ENCODE data around the gene DBN1. TPM values are rescaled to one million over a fixed set of nuclear protein-coding genes. Genes with fewer than 3 reads are reported as not detected.
"Not testable (repeated sequence)": the region's sequence is repeated elsewhere in the genome, so short reads cannot be mapped to it uniquely, and the experiment has no call there.

The DBN1 gene
- polyA plus RNA-seq, 1 donor = 233 TPM

- no peak for DNase-seq (ENCODE audit: low read depth)
These were observed 18.1 kb upstream of the DBN1 start for GRCh38 chr5:177491429-177491945.

- no peak for DNase-seq (ENCODE audit: low read depth)
These were observed 17.6 kb upstream of the DBN1 start for GRCh38 chr5:177490992-177491391.

- DNase-seq (ENCODE audit: low read depth) = no peak
These were observed 17.0 kb upstream of the DBN1 start for GRCh38 chr5:177490311-177490991.

GRCh38 chr5:177489119-177489716, 15.8 kb upstream of the DBN1 start:
- DNase-seq (ENCODE audit: low read depth) = no peak

GRCh38 chr5:177487975-177488374, 14.5 kb upstream of the DBN1 start:
- DNase-seq (ENCODE audit: low read depth) = no peak

GRCh38 chr5:177487144-177487543, 13.7 kb upstream of the DBN1 start:
- no peak for DNase-seq (ENCODE audit: low read depth)

GRCh38 chr5:177486256-177486655, 12.8 kb upstream of the DBN1 start:
- no peak for DNase-seq (ENCODE audit: low read depth)

- not testable (repeated sequence) for DNase-seq (ENCODE audit: low read depth)
These were observed 12.3 kb upstream of the DBN1 start for GRCh38 chr5:177485753-177486152.

GRCh38 chr5:177484902-177485549, 11.6 kb upstream of the DBN1 start:
- DNase-seq (ENCODE audit: low read depth) = no peak

GRCh38 chr5:177483994-177484901, 10.8 kb upstream of the DBN1 start:
- no peak for DNase-seq (ENCODE audit: low read depth)

- DNase-seq (ENCODE audit: low read depth) = no peak
These were observed 9.6 kb upstream of the DBN1 start for GRCh38 chr5:177483042-177483441.

GRCh38 chr5:177482359-177482795, 8.9 kb upstream of the DBN1 start:
- DNase-seq (ENCODE audit: low read depth) = no peak

GRCh38 chr5:177479774-177480173, 6.3 kb upstream of the DBN1 start:
- DNase-seq (ENCODE audit: low read depth) = no peak

- no peak for DNase-seq (ENCODE audit: low read depth)
These were observed 5.5 kb upstream of the DBN1 start for GRCh38 chr5:177478711-177479646.

GRCh38 chr5:177477701-177478477, 4.5 kb upstream of the DBN1 start:
- DNase-seq (ENCODE audit: low read depth) = no peak

- no peak for DNase-seq (ENCODE audit: low read depth)
These were observed 3.2 kb upstream of the DBN1 start for GRCh38 chr5:177476531-177477233.

- DNase-seq (ENCODE audit: low read depth) = no peak
These were observed 2.4 kb upstream of the DBN1 start for GRCh38 chr5:177475563-177476427.
